Thyroid gland (tissue), 4 donors: ENCODE results near the gene ETS1. TPM values are rescaled to one million over a fixed set of nuclear protein-coding genes. Genes with fewer than 3 reads are reported as not detected.

Experiments used
- DNase-seq, 2 donors: peaks; one replicate each; pipeline ENCODE4 v3.0.0-alpha.2; 2019
- H3K27ac ChIP-seq, 3 donors: fragments of 200-600 bp; sonication (generic); 1 replicate in 2 of 3; 2 replicates in 1 of 3; pipeline ENCODE4 v1.5.1; 2016 to 2019; ENCODE audit warnings: mild to moderate bottlenecking in 1 of 3, moderate library complexity in 1 of 3
- H3K27me3 ChIP-seq: fragments of 200-600 bp; sonication (generic); one replicate; pipeline ENCODE4 v1.5.1; 2019
- H3K36me3 ChIP-seq, 2 donors: fragments of 200-600 bp; sonication (generic); one replicate each; pipeline ENCODE4 v1.5.1; 2016 to 2019
- H3K4me1 ChIP-seq, 2 donors: fragments of 200-600 bp; sonication (generic); one replicate each; pipeline ENCODE4 v1.5.1; 2017 to 2019
- H3K4me3 ChIP-seq, 3 donors: fragments of 200-600 bp; sonication (generic); replicated peaks in 1 of 3; 1 replicate in 2 of 3; 2 replicates in 1 of 3; pipeline ENCODE4 v1.5.1; 2016; ENCODE audit warnings: mild to moderate bottlenecking in 1 of 3
- H3K9me3 ChIP-seq: fragments of 200-600 bp; sonication (generic); one replicate; pipeline ENCODE4 v1.5.1; 2017
- POLR2A ChIP-seq, 2 donors: fragments of 450-650 bp; IDR thresholded peaks; one replicate each; pipeline ENCODE4 v1.6.1; 2017; ENCODE audit warnings: antibody characterized with exemption in 2 of 2, mild to moderate bottlenecking in 2 of 2, moderate library complexity in 1 of 2
- WGBS, 2 donors: methylation state at CpG; one replicate each; pipeline ENCODE4 v1.1.5; 2017; 5-methylcytosine and 5-hydroxymethylcytosine counted together
- intact Hi-C: fragments of 100-400 bp; cut with DNase I; formaldehyde crosslinking; loops from one replicate; pipeline ENCODE4 v1.15.1; 2023
- total RNA-seq, 4 donors: library from RNA; depleted of rRNA; stranded (reverse); fragments of >200 nt; gene quantifications; one replicate each; pipeline ENCODE4 v1.2.3, GENCODE V29; 2016
- TF ChIP-seq, protein P1 (sequence below), 6 experiments: fragments of 200-600 bp in 3 of 6; fragments of 450-650 bp in 3 of 6; sonication (generic) in 3 of 6; IDR thresholded peaks; one replicate each; pipeline ENCODE4 v1.5.1; 2016 to 2019; ENCODE audit warnings: antibody characterized with exemption in 6 of 6, mild to moderate bottlenecking in 2 of 6, inconsistent platforms in 1 of 6, moderate library complexity in 1 of 6

Gene ETS1
- total RNA-seq, 4 donors from 2014 or later: 38.4 to 79.4 (median 58.4) TPM

DNA sequence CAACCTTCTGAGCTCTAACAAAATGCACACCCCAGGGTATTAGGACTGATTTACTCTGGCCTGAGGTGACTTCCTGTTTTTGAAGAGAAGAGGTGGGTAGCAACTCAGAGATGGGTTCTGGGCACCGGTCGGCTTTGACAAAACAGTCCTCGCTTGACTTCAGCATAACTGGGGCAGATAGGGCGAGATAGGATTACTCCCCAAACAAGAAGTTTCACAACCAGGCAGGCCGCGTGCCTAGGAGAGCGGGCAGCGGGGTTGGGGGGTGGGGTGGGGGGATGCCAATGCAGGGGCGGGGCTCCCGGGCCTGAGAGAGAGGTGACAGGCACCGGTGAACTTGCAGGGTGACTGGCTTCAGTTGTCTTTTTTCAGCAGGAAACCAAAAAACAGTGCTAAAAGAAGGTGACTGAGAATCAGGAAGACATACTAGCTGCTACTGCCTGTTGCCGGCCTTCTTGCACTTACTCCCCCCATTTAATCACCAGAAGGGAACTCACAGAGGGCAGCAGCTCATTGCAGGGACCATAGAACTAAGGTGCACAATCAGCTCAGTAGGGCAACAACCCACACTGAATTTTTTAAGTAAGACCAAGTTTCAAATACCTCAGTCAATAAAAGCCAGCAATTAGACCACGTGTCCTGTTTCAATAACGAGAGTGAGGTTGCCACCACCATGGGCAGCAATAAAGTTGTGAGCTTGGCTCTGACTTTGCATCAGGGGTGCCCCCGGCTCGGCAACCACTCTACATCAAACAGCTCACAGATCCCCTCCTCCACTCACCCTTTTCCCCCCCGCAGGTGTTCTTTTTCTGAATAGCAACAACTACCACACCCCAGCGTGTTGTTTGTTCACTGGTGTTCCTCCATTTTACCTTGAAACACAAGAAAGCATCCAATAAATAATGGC lies 37.2 kb upstream of the ETS1 start:
- H3K27me3 ChIP-seq: no peaks in the 10 kb centered on the region

DNA sequence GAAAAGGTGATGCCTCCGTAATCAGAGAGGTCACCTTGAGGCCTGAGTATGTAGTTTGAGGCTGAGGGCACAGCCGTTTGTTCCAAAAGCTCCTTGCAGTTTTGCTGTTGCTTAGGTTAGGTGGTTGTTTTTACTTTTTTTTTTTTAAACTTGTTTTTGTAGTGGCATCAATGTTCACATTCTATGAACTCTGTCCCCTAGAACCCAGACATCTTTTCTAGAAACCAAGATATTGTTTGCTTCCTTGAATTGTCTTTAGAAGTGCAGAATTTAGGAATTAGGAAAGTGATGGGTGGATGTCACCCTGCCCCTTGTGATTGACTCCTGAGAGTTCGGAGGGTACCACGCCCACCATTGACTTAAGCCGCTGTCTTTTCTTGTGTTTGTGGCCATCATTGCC lies 35.7 kb upstream of the ETS1 start:
- Histone ChIP-seq H3K9me3 (no peaks in the 10 kb centered on the region), H3K27ac (no peak overlapping the region), H3K4me1 (peaks cover 0 to 15% of the 10 kb centered on the region in 2 donors), H3K36me3 (no peaks in the 10 kb centered on the region), H3K27me3 (no peaks in the 10 kb centered on the region), H3K4me3 (no peak overlapping the region)
- TF ChIP-seq, protein P1, sequence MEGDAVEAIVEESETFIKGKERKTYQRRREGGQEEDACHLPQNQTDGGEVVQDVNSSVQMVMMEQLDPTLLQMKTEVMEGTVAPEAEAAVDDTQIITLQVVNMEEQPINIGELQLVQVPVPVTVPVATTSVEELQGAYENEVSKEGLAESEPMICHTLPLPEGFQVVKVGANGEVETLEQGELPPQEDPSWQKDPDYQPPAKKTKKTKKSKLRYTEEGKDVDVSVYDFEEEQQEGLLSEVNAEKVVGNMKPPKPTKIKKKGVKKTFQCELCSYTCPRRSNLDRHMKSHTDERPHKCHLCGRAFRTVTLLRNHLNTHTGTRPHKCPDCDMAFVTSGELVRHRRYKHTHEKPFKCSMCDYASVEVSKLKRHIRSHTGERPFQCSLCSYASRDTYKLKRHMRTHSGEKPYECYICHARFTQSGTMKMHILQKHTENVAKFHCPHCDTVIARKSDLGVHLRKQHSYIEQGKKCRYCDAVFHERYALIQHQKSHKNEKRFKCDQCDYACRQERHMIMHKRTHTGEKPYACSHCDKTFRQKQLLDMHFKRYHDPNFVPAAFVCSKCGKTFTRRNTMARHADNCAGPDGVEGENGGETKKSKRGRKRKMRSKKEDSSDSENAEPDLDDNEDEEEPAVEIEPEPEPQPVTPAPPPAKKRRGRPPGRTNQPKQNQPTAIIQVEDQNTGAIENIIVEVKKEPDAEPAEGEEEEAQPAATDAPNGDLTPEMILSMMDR (IDR thresholded peaks at IDR 0.05): no peak
- no peak for TF ChIP-seq POLR2A (IDR thresholded peaks at IDR 0.05)
- intact Hi-C loops: no loop called here
- no peak for DNase-seq
- WGBS, 2 donors: 79 to 88% methylated on average over 5 of the region's 5 CpGs

More for the DNA sequence above, 37.2 kb upstream of the ETS1 start:
- no peak overlapping the region for H3K4me3 ChIP-seq
- peak overlapping the region in 1 of 3 donors; percentile 33 for H3K27ac ChIP-seq
- intact Hi-C loops: no loop called here
- H3K36me3 ChIP-seq: no peaks in the 10 kb centered on the region
- TF ChIP-seq POLR2A (IDR thresholded peaks at IDR 0.05): no peak
- TF ChIP-seq, protein P1 (IDR thresholded peaks at IDR 0.05): no peak
- DNase-seq: peak; percentile 49 to 76
- H3K4me1 ChIP-seq: peaks cover 0 to 15% of the 10 kb centered on the region in 2 donors
- no peaks in the 10 kb centered on the region for H3K9me3 ChIP-seq
- WGBS, 2 donors: 46 to 59% methylated on average over 18 of the region's 18 CpGs

DNA sequence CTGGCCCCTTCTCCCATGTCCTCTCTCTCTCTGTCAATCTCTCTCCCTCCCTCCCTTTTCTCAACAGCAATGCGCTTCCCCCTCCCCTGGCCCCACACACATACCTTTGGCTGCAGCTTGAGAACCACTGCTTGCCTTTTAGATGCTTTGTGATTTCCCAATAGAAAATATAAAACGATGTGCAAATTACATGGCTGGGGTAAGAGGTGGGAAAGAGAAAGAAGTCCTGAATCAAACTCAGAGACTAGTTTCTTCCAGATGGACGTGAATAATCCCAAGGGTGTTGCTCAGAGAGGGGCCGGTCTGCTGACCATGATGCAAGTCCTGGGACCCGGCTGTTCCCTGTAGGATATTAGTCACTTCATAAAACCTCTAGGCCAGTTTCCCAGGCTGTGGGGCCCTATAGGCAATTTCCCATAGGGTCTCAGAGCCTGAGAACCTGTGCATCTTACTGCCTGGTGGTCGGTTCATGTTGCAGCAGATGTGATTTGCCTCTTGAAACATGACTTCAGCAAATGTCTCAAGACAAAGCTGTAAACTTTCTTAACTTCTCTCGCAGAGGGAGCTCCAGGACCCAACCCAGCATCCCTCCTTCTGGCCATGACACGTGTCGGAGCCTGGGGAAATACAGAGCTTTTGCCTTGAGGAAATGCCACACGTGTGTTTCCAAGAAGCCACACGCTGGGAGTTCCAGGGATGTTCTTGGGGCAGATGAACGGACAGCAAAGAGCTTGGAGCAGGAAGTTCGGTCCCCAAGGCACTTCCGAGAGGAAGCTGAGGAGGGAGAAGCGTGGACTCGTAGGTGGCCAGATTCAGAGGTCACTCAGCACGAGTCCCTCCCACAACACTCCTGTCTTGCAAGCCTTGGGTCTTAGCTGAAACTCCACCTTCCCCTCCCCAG lies 34.5 kb upstream of the ETS1 start:
- no peak overlapping the region for H3K27ac ChIP-seq
- intact Hi-C loops: no loop called here
- no peak for DNase-seq

DNA sequence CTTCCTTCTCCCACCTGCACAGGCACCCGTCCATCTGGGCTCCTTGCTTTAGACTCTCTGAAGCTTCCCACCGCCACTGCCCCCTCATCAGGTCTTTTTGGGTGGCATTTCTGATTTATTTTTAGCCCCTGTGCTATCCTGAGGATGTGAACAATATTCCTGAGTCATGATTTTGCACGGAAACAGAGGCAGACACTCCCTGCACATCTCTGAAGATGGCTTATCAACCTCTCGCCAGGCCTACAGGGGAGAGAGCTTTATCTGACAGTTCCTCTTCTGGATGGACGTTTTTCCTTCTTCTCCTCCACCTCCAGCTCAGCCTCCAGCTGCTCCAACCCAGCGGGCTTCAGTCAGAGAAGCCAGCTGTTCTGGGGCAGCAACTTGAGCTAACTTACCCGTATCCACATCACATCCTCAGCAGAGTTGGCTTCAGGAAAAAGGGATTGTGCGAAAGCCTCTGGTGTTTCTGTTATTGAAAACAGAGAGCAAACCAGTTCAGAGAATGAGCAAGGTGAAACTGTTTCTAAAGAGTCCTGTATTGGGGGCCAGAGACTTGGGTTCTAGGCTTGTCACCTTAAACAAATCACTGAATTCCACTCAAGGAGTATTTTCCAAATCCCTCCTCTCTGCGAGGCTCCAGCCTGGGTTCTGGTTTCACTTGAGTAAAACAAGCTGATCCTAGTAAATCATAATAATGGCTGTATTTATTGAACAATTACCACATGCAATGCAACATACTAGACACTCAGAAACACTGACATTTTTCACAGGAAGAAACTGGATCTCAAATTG lies 33.1 kb upstream of the ETS1 start:
- Histone ChIP-seq H3K4me1 (peaks cover 0 to 11% of the 10 kb centered on the region in 2 donors), H3K36me3 (no peaks in the 10 kb centered on the region), H3K27me3 (no peaks in the 10 kb centered on the region), H3K4me3 (no peak overlapping the region), H3K9me3 (no peaks in the 10 kb centered on the region), H3K27ac (no peak overlapping the region)
- 71 to 87% methylated on average over 9 of the region's 9 CpGs for WGBS, 2 donors
- TF ChIP-seq, protein P1 (IDR thresholded peaks at IDR 0.05): no peak
- TF ChIP-seq POLR2A (IDR thresholded peaks at IDR 0.05): no peak
- intact Hi-C loops: no loop called here
- no peak for DNase-seq

More for the DNA sequence above, 34.5 kb upstream of the ETS1 start:
- Histone ChIP-seq H3K36me3 (no peaks in the 10 kb centered on the region), H3K4me3 (no peak overlapping the region), H3K9me3 (no peaks in the 10 kb centered on the region), H3K4me1 (peaks cover 0 to 11% of the 10 kb centered on the region in 2 donors), H3K27me3 (no peaks in the 10 kb centered on the region)
- no peak for TF ChIP-seq POLR2A (IDR thresholded peaks at IDR 0.05)
- TF ChIP-seq, protein P1 (IDR thresholded peaks at IDR 0.05): no peak
- WGBS, 2 donors: 79 to 80% methylated on average over 17 of the region's 17 CpGs
